ENCODE data around the gene HNRNPCL1.
"Not testable (repeated sequence)": the region's sequence is repeated elsewhere in the genome, so short reads cannot be mapped to it uniquely, and the experiment has no call there.

- not testable (repeated sequence) for TF ChIP-seq CTCF, POLR2AphosphoS5 (IDR thresholded peaks at IDR 0.05)
These were observed 29.9 kb upstream of the HNRNPCL1 start for GRCh38 chr1:12878453-12878852.
